Measurements from ENCODE around the gene PCBP3. TPM values are rescaled to one million over a fixed set of nuclear protein-coding genes. Genes with fewer than 3 reads are reported as not detected.

The PCBP3 gene
- total RNA-seq, 1 donor from 2014 or later: 2.5 TPM

DNA sequence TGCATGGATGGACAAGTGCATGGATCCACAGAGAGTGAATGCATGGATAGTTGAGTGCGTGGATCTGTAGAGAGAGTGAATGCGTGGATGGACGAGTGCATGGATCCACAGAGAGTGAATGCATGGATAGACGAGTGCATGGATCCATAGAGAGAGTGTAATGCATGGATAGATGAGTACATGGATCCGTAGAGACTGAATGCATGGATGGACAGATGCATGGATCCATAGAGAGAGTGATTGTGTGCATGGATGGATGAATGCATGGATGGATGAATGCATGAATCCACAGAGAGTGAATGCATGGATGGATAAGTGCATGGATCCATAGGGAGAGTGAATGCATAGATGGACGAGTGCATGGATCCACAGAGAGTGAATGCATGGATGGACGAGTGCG is 153.8 kb downstream of the PCBP3 start:
- no peak overlapping the region for H3K4me3 Mint-ChIP-seq (ENCODE audit: unreplicated experiment)
- DNase-seq (ENCODE audit: low spot score): no peak
- H3K27ac Mint-ChIP-seq (ENCODE audit: unreplicated experiment): no peak overlapping the region
- no peaks in the 10 kb centered on the region for H3K4me1 Mint-ChIP-seq (ENCODE audit: unreplicated experiment)
- H3K27me3 Mint-ChIP-seq (ENCODE audit: unreplicated experiment): peaks cover 3% of the 10 kb centered on the region
- H3K9me3 Mint-ChIP-seq (ENCODE audit: unreplicated experiment): no peaks in the 10 kb centered on the region
- no peaks in the 10 kb centered on the region for H3K36me3 Mint-ChIP-seq (ENCODE audit: low read depth, unreplicated experiment)
- TF ChIP-seq, protein P1, sequence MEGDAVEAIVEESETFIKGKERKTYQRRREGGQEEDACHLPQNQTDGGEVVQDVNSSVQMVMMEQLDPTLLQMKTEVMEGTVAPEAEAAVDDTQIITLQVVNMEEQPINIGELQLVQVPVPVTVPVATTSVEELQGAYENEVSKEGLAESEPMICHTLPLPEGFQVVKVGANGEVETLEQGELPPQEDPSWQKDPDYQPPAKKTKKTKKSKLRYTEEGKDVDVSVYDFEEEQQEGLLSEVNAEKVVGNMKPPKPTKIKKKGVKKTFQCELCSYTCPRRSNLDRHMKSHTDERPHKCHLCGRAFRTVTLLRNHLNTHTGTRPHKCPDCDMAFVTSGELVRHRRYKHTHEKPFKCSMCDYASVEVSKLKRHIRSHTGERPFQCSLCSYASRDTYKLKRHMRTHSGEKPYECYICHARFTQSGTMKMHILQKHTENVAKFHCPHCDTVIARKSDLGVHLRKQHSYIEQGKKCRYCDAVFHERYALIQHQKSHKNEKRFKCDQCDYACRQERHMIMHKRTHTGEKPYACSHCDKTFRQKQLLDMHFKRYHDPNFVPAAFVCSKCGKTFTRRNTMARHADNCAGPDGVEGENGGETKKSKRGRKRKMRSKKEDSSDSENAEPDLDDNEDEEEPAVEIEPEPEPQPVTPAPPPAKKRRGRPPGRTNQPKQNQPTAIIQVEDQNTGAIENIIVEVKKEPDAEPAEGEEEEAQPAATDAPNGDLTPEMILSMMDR (IDR thresholded peaks at IDR 0.05; ENCODE audit: unreplicated experiment): no peak

DNA sequence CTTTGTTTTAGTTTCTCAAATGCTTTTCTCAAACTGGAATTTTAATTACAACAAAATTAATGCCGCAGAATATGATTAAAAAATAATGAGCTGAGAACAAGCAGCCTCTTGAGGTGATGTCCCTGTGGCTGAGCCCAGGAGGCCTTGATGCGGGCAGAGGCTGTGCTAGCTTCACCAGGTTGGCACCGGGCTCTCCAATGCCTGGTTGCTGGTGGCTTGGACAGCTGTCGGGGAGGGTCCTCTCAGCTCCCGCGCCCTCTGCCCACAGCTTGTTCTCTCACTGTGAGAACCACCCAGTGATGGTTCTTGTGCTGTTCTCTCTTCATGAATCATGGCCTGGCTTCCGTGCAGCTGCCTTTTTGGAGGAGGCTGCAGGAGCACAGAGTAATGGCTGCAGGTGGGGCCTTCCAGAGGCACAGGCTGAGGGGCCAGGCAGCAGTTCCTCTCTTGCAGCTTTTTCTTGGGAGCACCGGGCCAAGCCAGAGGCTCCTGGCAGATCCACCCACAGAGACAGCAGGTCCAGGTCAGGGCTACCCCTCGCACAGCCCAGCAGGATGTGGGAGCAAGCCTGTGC is 156.3 kb downstream of the PCBP3 start:
- TF ChIP-seq, protein P1 (IDR thresholded peaks at IDR 0.05; ENCODE audit: unreplicated experiment): no peak
- Mint-ChIP-seq H3K36me3 (ENCODE audit: low read depth, unreplicated experiment) (no peaks in the 10 kb centered on the region), H3K9me3 (ENCODE audit: unreplicated experiment) (no peaks in the 10 kb centered on the region), H3K4me1 (ENCODE audit: unreplicated experiment) (no peaks in the 10 kb centered on the region), H3K27ac (ENCODE audit: unreplicated experiment) (no peak overlapping the region), H3K4me3 (ENCODE audit: unreplicated experiment) (no peak overlapping the region), H3K27me3 (ENCODE audit: unreplicated experiment) (peaks cover 3% of the 10 kb centered on the region)
- no peak for DNase-seq (ENCODE audit: low spot score)

DNA sequence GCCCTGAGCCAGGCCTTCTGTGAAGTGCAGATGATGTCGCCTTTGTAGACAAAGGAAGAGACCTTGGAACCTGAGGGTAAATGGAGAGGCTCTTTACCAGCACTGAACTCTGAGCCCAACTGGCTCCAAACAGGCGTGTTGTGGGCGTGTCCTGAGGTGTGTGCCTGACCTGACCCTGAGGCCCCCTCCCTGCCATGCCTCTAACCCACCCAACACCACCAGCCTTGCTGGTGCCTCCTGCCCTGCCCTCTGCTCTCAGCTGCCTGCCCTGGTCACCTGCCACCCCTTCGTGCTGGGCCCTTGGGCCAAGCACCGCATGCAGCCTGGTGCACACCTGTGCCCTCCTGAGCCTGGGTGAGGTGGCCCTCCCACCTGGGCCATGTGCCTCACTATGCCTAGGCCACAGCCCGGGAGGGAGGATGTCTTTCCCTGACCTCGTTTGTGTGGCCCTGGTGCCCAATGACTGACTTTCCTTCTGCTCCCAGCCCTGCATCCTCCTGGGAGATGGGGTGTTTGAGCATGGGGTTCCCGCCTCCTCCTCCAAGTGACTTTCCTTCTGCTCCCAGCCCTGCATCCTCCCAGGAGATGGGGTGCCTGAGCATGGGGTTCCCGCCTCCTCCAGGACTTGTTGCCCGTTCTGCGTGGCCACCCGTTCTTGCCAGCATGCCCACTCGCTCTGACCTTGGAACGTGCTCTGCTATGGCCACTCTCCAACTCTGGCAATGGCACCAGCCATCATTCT is 157.0 kb downstream of the PCBP3 start:
- no peak for DNase-seq (ENCODE audit: low spot score)
- TF ChIP-seq, protein P1 (IDR thresholded peaks at IDR 0.05; ENCODE audit: unreplicated experiment): no peak
- H3K9me3 Mint-ChIP-seq (ENCODE audit: unreplicated experiment): no peaks in the 10 kb centered on the region
- peaks cover 3% of the 10 kb centered on the region for H3K27me3 Mint-ChIP-seq (ENCODE audit: unreplicated experiment)
- H3K4me1 Mint-ChIP-seq (ENCODE audit: unreplicated experiment): no peaks in the 10 kb centered on the region
- no peak overlapping the region for H3K27ac Mint-ChIP-seq (ENCODE audit: unreplicated experiment)
- H3K4me3 Mint-ChIP-seq (ENCODE audit: unreplicated experiment): no peak overlapping the region
- no peaks in the 10 kb centered on the region for H3K36me3 Mint-ChIP-seq (ENCODE audit: low read depth, unreplicated experiment)

DNA sequence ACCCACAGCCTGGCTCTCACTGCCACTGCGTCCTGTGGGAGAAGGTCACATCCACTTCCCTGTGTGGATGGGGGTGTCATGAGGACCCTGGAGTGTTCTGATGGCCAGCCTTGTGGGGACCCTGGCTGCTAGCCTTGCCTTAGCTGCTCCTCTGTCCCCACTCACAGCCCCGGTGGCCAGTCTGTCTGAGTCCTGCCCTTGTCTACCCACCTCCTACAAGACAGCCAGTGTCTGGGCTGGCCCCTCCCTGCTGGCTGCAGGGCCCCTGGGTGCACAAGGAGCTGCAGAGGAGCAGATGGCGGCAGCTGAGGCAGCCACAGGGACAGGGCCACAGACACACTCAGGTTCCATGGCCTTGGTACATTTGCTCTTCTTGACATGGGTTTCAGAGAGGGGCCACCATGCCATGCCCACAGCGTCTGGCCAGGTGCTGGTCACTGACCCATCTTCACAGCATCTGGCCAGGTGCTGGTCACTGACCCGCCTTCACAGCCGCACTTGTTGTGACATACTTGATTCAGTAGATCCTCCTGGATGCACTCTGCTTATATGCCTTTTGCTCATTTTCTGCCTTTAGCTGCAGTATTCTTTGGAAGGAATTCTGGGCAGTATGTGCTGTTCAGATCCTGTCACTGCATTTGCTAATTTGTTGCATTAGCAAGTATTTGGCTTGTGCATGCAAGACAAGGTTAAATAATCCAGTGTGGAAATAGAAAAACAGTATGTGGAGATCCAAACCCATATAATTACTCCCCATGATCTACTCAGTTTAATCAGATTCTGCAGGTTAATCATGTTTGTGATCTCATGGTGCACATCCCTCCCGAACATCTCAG is 157.8 kb downstream of the PCBP3 start:
- Mint-ChIP-seq H3K27ac (ENCODE audit: unreplicated experiment) (no peak overlapping the region), H3K4me3 (ENCODE audit: unreplicated experiment) (no peak overlapping the region), H3K9me3 (ENCODE audit: unreplicated experiment) (no peaks in the 10 kb centered on the region), H3K27me3 (ENCODE audit: unreplicated experiment) (peaks cover 3% of the 10 kb centered on the region), H3K36me3 (ENCODE audit: low read depth, unreplicated experiment) (no peaks in the 10 kb centered on the region), H3K4me1 (ENCODE audit: unreplicated experiment) (no peaks in the 10 kb centered on the region)
- DNase-seq (ENCODE audit: low spot score): no peak
- TF ChIP-seq, protein P1 (IDR thresholded peaks at IDR 0.05; ENCODE audit: unreplicated experiment): no peak
